HepG2 (cell line): ENCODE measurements around the gene OR1F1. TPM values are rescaled to one million over a fixed set of nuclear protein-coding genes. Genes with fewer than 3 reads are reported as not detected.

Source experiments
- DDIT3 ChIP-seq: sonication (generic); formaldehyde crosslinking; IDR thresholded peaks from 2 replicates; pipeline ENCODE4 v1.4.0; 2020; ENCODE audit warnings: mild to moderate bottlenecking, missing genetic modification reagents
- EEA1 ChIP-seq: sonication (generic); formaldehyde crosslinking; IDR thresholded peaks from 2 replicates; pipeline ENCODE4 v1.5.1; 2020; ENCODE audit warnings: mild to moderate bottlenecking, missing genetic modification reagents, borderline replicate concordance
- KDM1A ChIP-seq: IDR thresholded peaks from 2 replicates; pipeline ENCODE4 v1.6.1; 2016; ENCODE audit warnings: missing compliant biosample characterization
- KLF12 ChIP-seq: sonication (generic); formaldehyde crosslinking; IDR thresholded peaks from 2 replicates; pipeline ENCODE4 v1.4.0; 2020; ENCODE audit warnings: missing genetic modification reagents, borderline replicate concordance
- MATR3 ChIP-seq: sonication (generic); formaldehyde crosslinking; IDR thresholded peaks from 2 replicates; pipeline ENCODE4 v1.4.0; 2020; ENCODE audit warnings: missing genetic modification reagents
- MIER2 ChIP-seq: IDR thresholded peaks from 2 replicates; pipeline ENCODE4 v1.6.1; 2016; ENCODE audit warnings: missing biosample characterization, missing genetic modification reagents
- MLLT10 ChIP-seq: sonication (generic); formaldehyde crosslinking; IDR thresholded peaks from 2 replicates; pipeline ENCODE4 v1.4.0; 2020; ENCODE audit warnings: missing genetic modification reagents
- NCOA5 ChIP-seq: sonication (generic); formaldehyde crosslinking; IDR thresholded peaks from 2 replicates; pipeline ENCODE4 v1.4.0; 2020; ENCODE audit warnings: missing genetic modification reagents
- NR2F1 ChIP-seq, 2 experiments: fragments of 450-650 bp in 1 of 2; formaldehyde crosslinking in 1 of 2; IDR thresholded peaks; 2 replicates each; pipeline versions ENCODE4 v1.5.0 to v1.6.1; 2016 to 2020; ENCODE audit warnings: mild to moderate bottlenecking in 1 of 2, missing compliant biosample characterization in 1 of 2, missing genetic modification reagents in 1 of 2, moderate library complexity in 1 of 2
- POGZ ChIP-seq: sonication (generic); formaldehyde crosslinking; IDR thresholded peaks from 2 replicates; pipeline ENCODE4 v1.4.0; 2020; ENCODE audit warnings: mild to moderate bottlenecking, missing genetic modification reagents
- SALL1 ChIP-seq: sonication (generic); formaldehyde crosslinking; IDR thresholded peaks from 2 replicates; pipeline ENCODE4 v1.8.0; 2022; ENCODE audit warnings: mild to moderate bottlenecking, missing genetic modification reagents
- SETDB1 ChIP-seq: sonication (generic); formaldehyde crosslinking; IDR thresholded peaks from 2 replicates; pipeline ENCODE4 v1.5.1; 2020; ENCODE audit warnings: missing genetic modification reagents, mild to moderate bottlenecking, borderline replicate concordance
- SIX4 ChIP-seq: sonication (generic); formaldehyde crosslinking; IDR thresholded peaks from 2 replicates; pipeline ENCODE4 v1.4.0; 2020; ENCODE audit warnings: missing genetic modification reagents
- SMAD9 ChIP-seq: sonication (generic); formaldehyde crosslinking; IDR thresholded peaks from 2 replicates; pipeline ENCODE4 v1.5.1; 2020; ENCODE audit warnings: mild to moderate bottlenecking, missing genetic modification reagents
- SNRNP70 ChIP-seq: fragments of 200-400 bp; formaldehyde crosslinking; IDR thresholded peaks from 2 replicates; pipeline ENCODE4 v1.6.1; 2017; ENCODE audit warnings: mild to moderate bottlenecking, low read depth, low read length, moderate library complexity
- SP4 ChIP-seq: sonication (generic); formaldehyde crosslinking; IDR thresholded peaks from 2 replicates; pipeline ENCODE4 v1.8.1; 2023; ENCODE audit warnings: mild to moderate bottlenecking, missing genetic modification reagents
- STAT6 ChIP-seq: sonication (generic); formaldehyde crosslinking; IDR thresholded peaks from 2 replicates; pipeline ENCODE4 v1.4.0; 2020; ENCODE audit warnings: missing genetic modification reagents, mild to moderate bottlenecking, borderline replicate concordance
- TOE1 ChIP-seq: sonication (generic); formaldehyde crosslinking; IDR thresholded peaks from 2 replicates; pipeline ENCODE4 v1.4.0; 2020; ENCODE audit warnings: mild to moderate bottlenecking, missing genetic modification reagents
- ZC3H4 ChIP-seq: sonication (generic); formaldehyde crosslinking; IDR thresholded peaks from 2 replicates; pipeline ENCODE4 v1.4.0; 2020; ENCODE audit warnings: missing genetic modification reagents, borderline replicate concordance
- ZNF552 ChIP-seq: sonication (generic); formaldehyde crosslinking; IDR thresholded peaks from 2 replicates; pipeline ENCODE4 v1.9.0; 2022; ENCODE audit warnings: missing genetic modification reagents, mild to moderate bottlenecking, borderline replicate concordance
- ZNF75D ChIP-seq: sonication (generic); formaldehyde crosslinking; IDR thresholded peaks from 2 replicates; pipeline ENCODE4 v1.8.1; 2023; ENCODE audit warnings: missing genetic modification reagents, mild to moderate bottlenecking, borderline replicate concordance
- ZNF761 ChIP-seq: sonication (generic); formaldehyde crosslinking; conservative IDR thresholded peaks from 2 replicates; pipeline ENCODE4 v1.4.0; 2020; ENCODE audit warnings: mild to moderate bottlenecking, missing genetic modification reagents
- ZNF83 ChIP-seq: sonication (generic); formaldehyde crosslinking; IDR thresholded peaks from 2 replicates; pipeline ENCODE4 v1.4.0; 2020; ENCODE audit warnings: missing genetic modification reagents, mild to moderate bottlenecking, borderline replicate concordance
- polyA plus RNA-seq, 8 experiments: library from polyadenylated mRNA; depleted of rRNA in 3 of 8; stranded (reverse) in 7 of 8; unstranded in 1 of 8; fragments of >200 nt; fragmentation: Illumina TruSeq in 4 of 8; extraction: Trizol in 4 of 8; gene quantifications; 2 replicates each; pipeline versions ENCODE4 v1.2.1 to v1.2.3, GENCODE V29; 2011 to 2016; ENCODE audit warnings: low read depth in 4 of 8, missing spikeins in 1 of 8, mixed read lengths in 1 of 8; ENCODE audit not compliant: insufficient read depth in 1 of 8
- total RNA-seq, 5 experiments: library from RNA; depleted of rRNA; stranded (reverse); fragments of >200 nt; fragmentation: Illumina TruSeq; extraction: Trizol; gene quantifications; 2 replicates each; pipeline ENCODE4 v1.2.3, GENCODE V29; 2016; ENCODE audit warnings: low read depth in 1 of 5
- TF ChIP-seq, protein P1 (sequence below): fragments of 450-650 bp; IDR thresholded peaks from 2 replicates; pipeline ENCODE4 v1.6.1; 2017
- TF ChIP-seq, protein P2 (sequence below): sonication (generic); formaldehyde crosslinking; IDR thresholded peaks from 2 replicates; pipeline ENCODE4 v1.9.0; 2022; ENCODE audit warnings: low read depth, missing genetic modification reagents

The OR1F1 gene
- total and polyA plus RNA-seq, 2 of the 13 experiments (the other 11 are each of a cell fraction or from before 2014, with no cell fraction given): 0.90 TPM; not detected in 1

GRCh38 chr16:3182608-3183444, 5.2 kb upstream of the OR1F1 start (continued):
- TF ChIP-seq SP4 (CRISPR knock-in tag) (0 out of 2 replicates have a peak, but pooled peaks have one; percentile 17), ZNF83 (CRISPR knock-in tag) (no peak), POGZ (CRISPR knock-in tag) (0 out of 2 replicates have a peak, but pooled peaks have one; percentile 19), MLLT10 (CRISPR knock-in tag) (no peak), SIX4 (CRISPR knock-in tag) (peak; percentile 52), SETDB1 (CRISPR knock-in tag) (no peak), EEA1 (CRISPR knock-in tag) (no peak), ZNF552 (0 out of 2 replicates have a peak, but pooled peaks have one; percentile 38), NCOA5 (CRISPR knock-in tag) (no peak), MATR3 (CRISPR knock-in tag) (no peak), KDM1A (CRISPR knock-in tag) (peak; percentile 74; the same call in 1 of the 2 replicates), TOE1 (CRISPR knock-in tag) (no peak), MIER2 (peak; percentile 48; the same call in 1 of the 2 replicates), ZC3H4 (no peak), SALL1 (CRISPR knock-in tag) (peak; percentile 51), STAT6 (CRISPR knock-in tag) (no peak), NR2F1 (CRISPR knock-in tag; IDR thresholded peaks at IDR 0.05) (no peak), ZNF75D (no peak), KLF12 (no peak), SNRNP70 (no peak), DDIT3 (CRISPR knock-in tag) (no peak), SMAD9 (CRISPR knock-in tag) (no peak), ZNF761 (CRISPR knock-in tag) (peak; percentile 20; the same call in 1 of the 2 replicates)
- TF ChIP-seq, protein P1, sequence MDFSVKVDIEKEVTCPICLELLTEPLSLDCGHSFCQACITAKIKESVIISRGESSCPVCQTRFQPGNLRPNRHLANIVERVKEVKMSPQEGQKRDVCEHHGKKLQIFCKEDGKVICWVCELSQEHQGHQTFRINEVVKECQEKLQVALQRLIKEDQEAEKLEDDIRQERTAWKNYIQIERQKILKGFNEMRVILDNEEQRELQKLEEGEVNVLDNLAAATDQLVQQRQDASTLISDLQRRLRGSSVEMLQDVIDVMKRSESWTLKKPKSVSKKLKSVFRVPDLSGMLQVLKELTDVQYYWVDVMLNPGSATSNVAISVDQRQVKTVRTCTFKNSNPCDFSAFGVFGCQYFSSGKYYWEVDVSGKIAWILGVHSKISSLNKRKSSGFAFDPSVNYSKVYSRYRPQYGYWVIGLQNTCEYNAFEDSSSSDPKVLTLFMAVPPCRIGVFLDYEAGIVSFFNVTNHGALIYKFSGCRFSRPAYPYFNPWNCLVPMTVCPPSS: no peak
- TF ChIP-seq, protein P2, sequence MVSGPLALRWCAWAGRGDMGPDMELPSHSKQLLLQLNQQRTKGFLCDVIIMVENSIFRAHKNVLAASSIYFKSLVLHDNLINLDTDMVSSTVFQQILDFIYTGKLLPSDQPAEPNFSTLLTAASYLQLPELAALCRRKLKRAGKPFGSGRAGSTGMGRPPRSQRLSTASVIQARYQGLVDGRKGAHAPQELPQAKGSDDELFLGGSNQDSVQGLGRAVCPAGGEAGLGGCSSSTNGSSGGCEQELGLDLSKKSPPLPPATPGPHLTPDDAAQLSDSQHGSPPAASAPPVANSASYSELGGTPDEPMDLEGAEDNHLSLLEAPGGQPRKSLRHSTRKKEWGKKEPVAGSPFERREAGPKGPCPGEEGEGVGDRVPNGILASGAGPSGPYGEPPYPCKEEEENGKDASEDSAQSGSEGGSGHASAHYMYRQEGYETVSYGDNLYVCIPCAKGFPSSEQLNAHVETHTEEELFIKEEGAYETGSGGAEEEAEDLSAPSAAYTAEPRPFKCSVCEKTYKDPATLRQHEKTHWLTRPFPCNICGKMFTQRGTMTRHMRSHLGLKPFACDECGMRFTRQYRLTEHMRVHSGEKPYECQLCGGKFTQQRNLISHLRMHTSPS (CRISPR knock-in tag): peak; percentile 26; the same call in 1 of the 2 replicates
